H1 (cell line): ENCODE data around the gene RPL37A. TPM values are rescaled to one million over a fixed set of nuclear protein-coding genes. Genes with fewer than 3 reads are reported as not detected.

ENCODE experiments used
- BCL11A ChIP-seq, 2 experiments: IDR thresholded peaks; one replicate each; pipeline ENCODE4 v1.6.1; 2011; ENCODE audit warnings: low read depth in 2 of 2, low read length in 2 of 2, mild to moderate bottlenecking in 2 of 2
- CEBPB ChIP-seq: IDR thresholded peaks from 2 replicates; pipeline ENCODE4 v1.6.1; 2012; ENCODE audit warnings: low read depth, low read length
- HDAC6 ChIP-seq: IDR thresholded peaks from one replicate; pipeline ENCODE4 v1.7.1; 2012; ENCODE audit warnings: low read depth, mild to moderate bottlenecking, inconsistent platforms, low read length, moderate library complexity
- POLR2A ChIP-seq, 2 experiments: IDR thresholded peaks; 1 replicate in 1 of 2; 2 replicates in 1 of 2; pipeline ENCODE4 v1.6.1; 2011; ENCODE audit warnings: low read depth in 2 of 2, low read length in 2 of 2, mild to moderate bottlenecking in 2 of 2; ENCODE audit errors: control extremely low read depth in 1 of 2
- RXRA ChIP-seq: IDR thresholded peaks from 2 replicates; pipeline ENCODE4 v1.6.1; 2011; ENCODE audit warnings: low read depth, mild to moderate bottlenecking, low read length, moderate library complexity; ENCODE audit not compliant: insufficient read depth
- SP4 ChIP-seq: IDR thresholded peaks from 2 replicates; pipeline ENCODE4 v1.6.1; 2012; ENCODE audit warnings: low read length, inconsistent platforms
- SUZ12 ChIP-seq: fragments of 200-600 bp; sonication (generic); IDR thresholded peaks from 2 replicates; pipeline ENCODE4 v1.6.1; 2012; ENCODE audit warnings: mild to moderate bottlenecking, inconsistent platforms, low read length, moderate library complexity, mixed read lengths
- TAF7 ChIP-seq: optimal IDR thresholded peaks from 2 replicates; pipeline ENCODE3; 2011; ENCODE audit warnings: low read depth, mild to moderate bottlenecking, inconsistent platforms, low read length, moderate library complexity, borderline replicate concordance
- polyA plus RNA-seq, 7 experiments: library from polyadenylated mRNA; depleted of rRNA in 3 of 7; stranded (reverse) in 5 of 7; unstranded in 2 of 7; fragments of >200 nt in 5 of 7; fragments of 200-250 nt in 2 of 7; gene quantifications; 1 replicate in 5 of 7; 2 replicates in 1 of 7; 4 replicates in 1 of 7; pipeline versions ENCODE4 v1.2.1 to v1.2.3, GENCODE V29; 2011 to 2013; ENCODE audit warnings: missing spikeins in 2 of 7, mixed read lengths in 2 of 7
- total RNA-seq: library from RNA; stranded (reverse); fragmentation: NEBNext Ultra II Directional; extraction: Animal tissue kit (Norgen Biotek cat#: 25700); gene quantifications from 2 replicates; pipeline ENCODE4 v1.2.1, GENCODE V29; 2021
- TF ChIP-seq, protein P1 (sequence below): fragments of 300-600 bp; sonication (generic); IDR thresholded peaks from 2 replicates; pipeline ENCODE4 v1.7.1; 2012; ENCODE audit warnings: low read length, moderate library complexity, mild to moderate bottlenecking, inconsistent platforms; ENCODE audit not compliant: insufficient replicate concordance

RPL37A gene
- total and polyA plus RNA-seq, 2 of the 8 experiments (the other 6 are each of a cell fraction or from before 2014, with no cell fraction given), result 1,737 to 3,180 TPM

DNA sequence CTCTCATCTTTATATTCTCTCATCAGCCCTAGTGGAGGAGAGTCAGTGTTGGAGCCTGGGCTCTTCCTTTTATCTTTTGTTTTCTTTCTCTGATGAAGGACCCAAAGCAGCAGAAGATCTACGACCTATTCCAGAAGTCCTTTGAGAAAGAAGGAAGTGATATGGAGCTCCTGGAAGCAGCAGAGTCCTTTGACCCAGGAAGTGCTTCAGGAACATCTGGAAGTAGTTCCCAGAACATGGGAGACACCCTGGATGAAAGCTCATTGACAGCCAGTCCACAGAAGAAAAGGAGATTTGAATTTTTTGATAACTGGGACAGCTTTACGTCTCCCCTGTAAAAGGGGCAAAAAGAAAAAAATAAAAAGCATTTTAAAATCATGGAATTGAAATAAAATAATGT lies 16.0 kb upstream of the RPL37A start (continued):
- TF ChIP-seq, protein P1, sequence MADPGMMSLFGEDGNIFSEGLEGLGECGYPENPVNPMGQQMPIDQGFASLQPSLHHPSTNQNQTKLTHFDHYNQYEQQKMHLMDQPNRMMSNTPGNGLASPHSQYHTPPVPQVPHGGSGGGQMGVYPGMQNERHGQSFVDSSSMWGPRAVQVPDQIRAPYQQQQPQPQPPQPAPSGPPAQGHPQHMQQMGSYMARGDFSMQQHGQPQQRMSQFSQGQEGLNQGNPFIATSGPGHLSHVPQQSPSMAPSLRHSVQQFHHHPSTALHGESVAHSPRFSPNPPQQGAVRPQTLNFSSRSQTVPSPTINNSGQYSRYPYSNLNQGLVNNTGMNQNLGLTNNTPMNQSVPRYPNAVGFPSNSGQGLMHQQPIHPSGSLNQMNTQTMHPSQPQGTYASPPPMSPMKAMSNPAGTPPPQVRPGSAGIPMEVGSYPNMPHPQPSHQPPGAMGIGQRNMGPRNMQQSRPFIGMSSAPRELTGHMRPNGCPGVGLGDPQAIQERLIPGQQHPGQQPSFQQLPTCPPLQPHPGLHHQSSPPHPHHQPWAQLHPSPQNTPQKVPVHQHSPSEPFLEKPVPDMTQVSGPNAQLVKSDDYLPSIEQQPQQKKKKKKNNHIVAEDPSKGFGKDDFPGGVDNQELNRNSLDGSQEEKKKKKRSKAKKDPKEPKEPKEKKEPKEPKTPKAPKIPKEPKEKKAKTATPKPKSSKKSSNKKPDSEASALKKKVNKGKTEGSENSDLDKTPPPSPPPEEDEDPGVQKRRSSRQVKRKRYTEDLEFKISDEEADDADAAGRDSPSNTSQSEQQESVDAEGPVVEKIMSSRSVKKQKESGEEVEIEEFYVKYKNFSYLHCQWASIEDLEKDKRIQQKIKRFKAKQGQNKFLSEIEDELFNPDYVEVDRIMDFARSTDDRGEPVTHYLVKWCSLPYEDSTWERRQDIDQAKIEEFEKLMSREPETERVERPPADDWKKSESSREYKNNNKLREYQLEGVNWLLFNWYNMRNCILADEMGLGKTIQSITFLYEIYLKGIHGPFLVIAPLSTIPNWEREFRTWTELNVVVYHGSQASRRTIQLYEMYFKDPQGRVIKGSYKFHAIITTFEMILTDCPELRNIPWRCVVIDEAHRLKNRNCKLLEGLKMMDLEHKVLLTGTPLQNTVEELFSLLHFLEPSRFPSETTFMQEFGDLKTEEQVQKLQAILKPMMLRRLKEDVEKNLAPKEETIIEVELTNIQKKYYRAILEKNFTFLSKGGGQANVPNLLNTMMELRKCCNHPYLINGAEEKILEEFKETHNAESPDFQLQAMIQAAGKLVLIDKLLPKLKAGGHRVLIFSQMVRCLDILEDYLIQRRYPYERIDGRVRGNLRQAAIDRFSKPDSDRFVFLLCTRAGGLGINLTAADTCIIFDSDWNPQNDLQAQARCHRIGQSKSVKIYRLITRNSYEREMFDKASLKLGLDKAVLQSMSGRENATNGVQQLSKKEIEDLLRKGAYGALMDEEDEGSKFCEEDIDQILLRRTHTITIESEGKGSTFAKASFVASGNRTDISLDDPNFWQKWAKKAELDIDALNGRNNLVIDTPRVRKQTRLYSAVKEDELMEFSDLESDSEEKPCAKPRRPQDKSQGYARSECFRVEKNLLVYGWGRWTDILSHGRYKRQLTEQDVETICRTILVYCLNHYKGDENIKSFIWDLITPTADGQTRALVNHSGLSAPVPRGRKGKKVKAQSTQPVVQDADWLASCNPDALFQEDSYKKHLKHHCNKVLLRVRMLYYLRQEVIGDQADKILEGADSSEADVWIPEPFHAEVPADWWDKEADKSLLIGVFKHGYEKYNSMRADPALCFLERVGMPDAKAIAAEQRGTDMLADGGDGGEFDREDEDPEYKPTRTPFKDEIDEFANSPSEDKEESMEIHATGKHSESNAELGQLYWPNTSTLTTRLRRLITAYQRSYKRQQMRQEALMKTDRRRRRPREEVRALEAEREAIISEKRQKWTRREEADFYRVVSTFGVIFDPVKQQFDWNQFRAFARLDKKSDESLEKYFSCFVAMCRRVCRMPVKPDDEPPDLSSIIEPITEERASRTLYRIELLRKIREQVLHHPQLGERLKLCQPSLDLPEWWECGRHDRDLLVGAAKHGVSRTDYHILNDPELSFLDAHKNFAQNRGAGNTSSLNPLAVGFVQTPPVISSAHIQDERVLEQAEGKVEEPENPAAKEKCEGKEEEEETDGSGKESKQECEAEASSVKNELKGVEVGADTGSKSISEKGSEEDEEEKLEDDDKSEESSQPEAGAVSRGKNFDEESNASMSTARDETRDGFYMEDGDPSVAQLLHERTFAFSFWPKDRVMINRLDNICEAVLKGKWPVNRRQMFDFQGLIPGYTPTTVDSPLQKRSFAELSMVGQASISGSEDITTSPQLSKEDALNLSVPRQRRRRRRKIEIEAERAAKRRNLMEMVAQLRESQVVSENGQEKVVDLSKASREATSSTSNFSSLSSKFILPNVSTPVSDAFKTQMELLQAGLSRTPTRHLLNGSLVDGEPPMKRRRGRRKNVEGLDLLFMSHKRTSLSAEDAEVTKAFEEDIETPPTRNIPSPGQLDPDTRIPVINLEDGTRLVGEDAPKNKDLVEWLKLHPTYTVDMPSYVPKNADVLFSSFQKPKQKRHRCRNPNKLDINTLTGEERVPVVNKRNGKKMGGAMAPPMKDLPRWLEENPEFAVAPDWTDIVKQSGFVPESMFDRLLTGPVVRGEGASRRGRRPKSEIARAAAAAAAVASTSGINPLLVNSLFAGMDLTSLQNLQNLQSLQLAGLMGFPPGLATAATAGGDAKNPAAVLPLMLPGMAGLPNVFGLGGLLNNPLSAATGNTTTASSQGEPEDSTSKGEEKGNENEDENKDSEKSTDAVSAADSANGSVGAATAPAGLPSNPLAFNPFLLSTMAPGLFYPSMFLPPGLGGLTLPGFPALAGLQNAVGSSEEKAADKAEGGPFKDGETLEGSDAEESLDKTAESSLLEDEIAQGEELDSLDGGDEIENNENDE, result no peak
- TF ChIP-seq RXRA (no peak), BCL11A (IDR thresholded peaks at IDR 0.05; ENCODE audit: low read depth in 2 of 2, low read length in 2 of 2) (no peak), HDAC6 (no peak), CEBPB (no peak), SUZ12 (no peak), POLR2A (IDR thresholded peaks at IDR 0.05; ENCODE audit: control extremely low read depth in 1 of 2, low read depth in 2 of 2, low read length in 2 of 2) (no peak), TAF7 (no peak), SP4 (no peak)
- TF ChIP-seq, all 59 proteins: peak for 0
